Nephron progenitor cell (in vitro differentiated cells): ENCODE results near the gene RFK.

Experiments
- DNase-seq: peaks from one replicate; pipeline ENCODE4 v3.0.0; 2021
- H3K27ac Mint-ChIP-seq: 2 replicates; pipeline ENCODE4 v1.8.0; 2021; ENCODE audit warnings: mild to moderate bottlenecking, moderate library complexity, mixed read lengths
- H3K27me3 Mint-ChIP-seq: 2 replicates; pipeline ENCODE4 v1.8.0; 2021; ENCODE audit warnings: mild to moderate bottlenecking, low read depth, mixed read lengths; ENCODE audit not compliant: poor library complexity
- H3K36me3 Mint-ChIP-seq: 2 replicates; pipeline ENCODE4 v1.8.0; 2021; ENCODE audit warnings: low read depth, mixed read lengths
- H3K4me1 Mint-ChIP-seq: 2 replicates; pipeline ENCODE4 v1.8.0; 2021; ENCODE audit warnings: mixed read lengths
- H3K4me3 Mint-ChIP-seq: 2 replicates; pipeline ENCODE4 v1.8.0; 2021; ENCODE audit warnings: mild to moderate bottlenecking, moderate library complexity, mixed read lengths
- H3K9me3 Mint-ChIP-seq: 2 replicates; pipeline ENCODE4 v1.8.0; 2021; ENCODE audit warnings: mild to moderate bottlenecking, moderate library complexity, mixed read lengths
- TF ChIP-seq, protein P1 (sequence below): fragments of 200-600 bp; sonication (generic); IDR thresholded peaks from 2 replicates; pipeline ENCODE4 v1.5.0; 2021; ENCODE audit warnings: antibody characterized with exemption

Gene RFK

GRCh38 chr9:76341616-76342015 lies 52.6 kb downstream of the RFK start:
- TF ChIP-seq, protein P1, sequence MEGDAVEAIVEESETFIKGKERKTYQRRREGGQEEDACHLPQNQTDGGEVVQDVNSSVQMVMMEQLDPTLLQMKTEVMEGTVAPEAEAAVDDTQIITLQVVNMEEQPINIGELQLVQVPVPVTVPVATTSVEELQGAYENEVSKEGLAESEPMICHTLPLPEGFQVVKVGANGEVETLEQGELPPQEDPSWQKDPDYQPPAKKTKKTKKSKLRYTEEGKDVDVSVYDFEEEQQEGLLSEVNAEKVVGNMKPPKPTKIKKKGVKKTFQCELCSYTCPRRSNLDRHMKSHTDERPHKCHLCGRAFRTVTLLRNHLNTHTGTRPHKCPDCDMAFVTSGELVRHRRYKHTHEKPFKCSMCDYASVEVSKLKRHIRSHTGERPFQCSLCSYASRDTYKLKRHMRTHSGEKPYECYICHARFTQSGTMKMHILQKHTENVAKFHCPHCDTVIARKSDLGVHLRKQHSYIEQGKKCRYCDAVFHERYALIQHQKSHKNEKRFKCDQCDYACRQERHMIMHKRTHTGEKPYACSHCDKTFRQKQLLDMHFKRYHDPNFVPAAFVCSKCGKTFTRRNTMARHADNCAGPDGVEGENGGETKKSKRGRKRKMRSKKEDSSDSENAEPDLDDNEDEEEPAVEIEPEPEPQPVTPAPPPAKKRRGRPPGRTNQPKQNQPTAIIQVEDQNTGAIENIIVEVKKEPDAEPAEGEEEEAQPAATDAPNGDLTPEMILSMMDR, result no peak
- no peaks in the 10 kb centered on the region for H3K4me1 Mint-ChIP-seq
- no peak overlapping the region for H3K4me3 Mint-ChIP-seq
- H3K27ac Mint-ChIP-seq, result no peak overlapping the region
- no peak for DNase-seq
- H3K9me3 Mint-ChIP-seq, result peaks cover 6% of the 10 kb centered on the region
- H3K27me3 Mint-ChIP-seq, result peaks cover 5% of the 10 kb centered on the region
- H3K36me3 Mint-ChIP-seq, result no peaks in the 10 kb centered on the region

- Mint-ChIP-seq H3K27me3 (no peaks in the 10 kb centered on the region), H3K4me1 (peaks cover 7% of the 10 kb centered on the region), H3K4me3 (no peak overlapping the region), H3K27ac (no peak overlapping the region), H3K9me3 (no peaks in the 10 kb centered on the region), H3K36me3 (no peaks in the 10 kb centered on the region)
- no peak for DNase-seq
- TF ChIP-seq, protein P1, result no peak
Measured at GRCh38 chr9:76338418-76338817, 55.8 kb downstream of the RFK start.

DNA sequence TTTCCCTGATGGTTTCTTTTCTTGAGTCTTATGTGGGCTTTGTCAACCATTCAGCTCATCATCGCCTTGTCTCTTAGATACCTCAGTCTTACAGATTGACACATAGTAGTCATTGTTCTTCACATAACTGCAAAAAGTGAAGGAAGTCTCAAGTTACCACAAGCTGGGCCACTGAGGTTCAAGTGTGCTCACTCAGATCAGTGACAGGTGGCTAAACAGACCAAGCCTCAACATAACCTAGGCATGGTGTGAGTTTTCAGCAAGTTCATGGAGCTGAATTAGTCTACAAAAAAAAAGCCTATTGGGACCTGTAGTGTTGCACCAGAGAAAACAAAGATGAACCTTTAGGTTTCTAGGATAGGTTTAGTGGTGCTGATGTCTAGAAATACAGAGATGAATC lies 58.2 kb downstream of the RFK start:
- Mint-ChIP-seq H3K36me3 (no peaks in the 10 kb centered on the region), H3K27ac (no peak overlapping the region), H3K4me3 (no peak overlapping the region), H3K27me3 (peaks cover 5% of the 10 kb centered on the region), H3K9me3 (peaks cover 8% of the 10 kb centered on the region), H3K4me1 (peaks cover 18% of the 10 kb centered on the region)
- DNase-seq, result no peak
- TF ChIP-seq, protein P1, result no peak
